Stimulated activated CD4-positive, alpha-beta T cell treated with anti-CD3 and anti-CD28 coated beads, Interleukin-1b, Interleukin-23, amount 100 ng/mL, for 1 hour (primary cell): ENCODE measurements around the gene NSUN6.

Experiments
- DNase-seq, 2 donors: peaks; one replicate each; pipeline ENCODE4 v3.0.0-alpha.2; 2020; ENCODE audit warnings: low read depth in 2 of 2

NSUN6 gene

DNA sequence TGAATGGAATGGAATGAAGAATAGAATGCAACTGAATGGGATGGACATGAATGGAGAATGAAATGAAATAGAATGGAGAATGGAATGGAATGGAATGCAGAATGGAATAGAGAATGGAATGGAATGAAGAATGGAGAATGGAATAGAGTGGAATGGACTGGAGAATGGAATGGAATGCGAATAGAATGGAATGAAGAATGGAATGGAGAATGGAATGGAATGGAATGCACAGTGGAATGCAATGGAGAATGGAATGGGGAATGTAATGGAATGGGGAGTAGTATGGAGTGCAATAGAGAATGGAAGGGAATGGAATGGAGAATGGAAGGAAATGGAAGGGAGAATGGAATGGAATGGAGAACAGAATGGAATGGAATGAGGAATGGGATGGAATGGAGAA lies 93.4 kb downstream of the NSUN6 start:
- DNase-seq: no peak

DNA sequence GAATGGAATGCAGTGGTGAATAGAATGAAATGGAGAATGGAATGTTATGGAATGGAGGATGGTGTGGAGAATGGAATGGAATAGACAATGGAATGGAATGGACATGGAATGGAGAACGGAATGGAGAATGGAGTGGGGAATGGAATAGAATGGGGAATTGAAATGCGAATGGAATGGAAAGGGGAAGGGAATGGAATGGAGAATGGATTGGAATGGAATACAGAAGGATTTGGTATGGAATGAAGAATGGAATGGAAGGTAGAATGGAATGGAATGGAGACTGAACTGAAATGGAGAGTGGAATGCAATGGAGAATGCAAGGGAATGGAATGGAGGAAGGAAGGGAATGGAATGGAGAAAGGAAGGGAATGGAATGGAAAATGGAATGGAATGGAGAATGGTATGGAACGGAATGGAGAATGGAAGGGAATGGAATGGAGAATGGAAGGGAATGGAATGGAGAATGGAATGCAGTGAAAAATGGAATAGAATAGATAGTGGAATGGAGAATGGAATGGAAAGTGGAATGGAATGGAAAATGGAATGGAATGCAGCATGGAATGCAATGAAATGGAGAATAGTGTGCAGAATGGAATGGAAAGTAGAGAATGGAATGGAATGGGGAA lies 94.8 kb downstream of the NSUN6 start:
- DNase-seq: no peak

DNA sequence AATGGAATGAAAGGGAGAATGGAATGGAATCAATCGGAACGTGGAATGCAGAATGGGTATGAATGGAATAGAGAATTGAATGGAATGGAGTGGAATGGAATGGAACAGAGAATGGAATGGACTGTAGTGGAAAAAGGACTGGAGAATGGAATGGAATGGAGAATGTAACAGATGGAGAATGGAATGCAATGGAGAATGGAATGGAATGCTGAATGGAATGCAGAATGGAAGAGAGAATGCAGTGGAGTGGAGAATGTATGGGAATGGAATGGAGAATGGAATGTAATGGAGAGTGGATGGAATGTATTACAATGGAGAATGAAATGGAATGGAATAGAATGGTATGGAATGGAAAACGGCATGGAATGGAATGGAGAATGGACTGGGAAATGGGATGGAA lies 96.9 kb downstream of the NSUN6 start:
- no peak for DNase-seq

DNA sequence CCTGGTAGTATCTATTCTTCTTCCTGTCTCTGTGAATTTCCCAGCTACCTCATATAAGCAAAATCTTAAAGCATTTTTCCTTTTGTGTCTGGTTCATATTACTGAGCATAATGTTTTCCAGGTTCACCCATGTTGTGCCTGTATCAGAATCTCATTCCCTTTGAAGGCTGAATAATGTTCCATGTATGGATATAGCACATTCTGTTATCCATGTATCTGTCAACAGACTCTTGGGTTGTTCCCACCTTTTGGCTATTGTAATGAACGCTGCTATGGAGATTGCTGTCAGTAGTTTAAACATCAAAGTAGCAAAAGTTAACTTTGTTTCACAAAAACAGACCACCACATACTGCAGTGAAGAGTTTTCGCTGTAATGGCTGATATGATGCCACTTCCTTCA lies 99.9 kb downstream of the NSUN6 start:
- no peak for DNase-seq

DNA sequence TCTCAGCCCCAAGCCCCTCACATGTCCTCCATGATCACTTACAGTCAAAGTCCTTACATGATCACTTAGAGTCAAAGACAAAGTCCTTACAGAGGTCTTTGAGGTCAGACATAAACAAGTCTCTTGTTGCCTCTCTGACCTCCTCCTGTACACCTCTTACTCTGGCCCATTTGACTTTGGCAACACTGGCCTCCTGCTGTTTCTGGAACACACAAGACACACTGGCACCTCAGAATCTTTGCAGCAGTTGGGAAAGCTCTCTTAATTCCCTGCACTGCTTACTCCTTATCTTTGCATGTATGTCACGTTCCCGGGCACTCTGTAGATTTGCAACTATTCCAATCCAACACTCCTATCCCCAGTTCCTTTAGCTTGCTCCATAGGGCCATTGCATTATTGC lies 102.3 kb downstream of the NSUN6 start:
- no peak for DNase-seq

DNA sequence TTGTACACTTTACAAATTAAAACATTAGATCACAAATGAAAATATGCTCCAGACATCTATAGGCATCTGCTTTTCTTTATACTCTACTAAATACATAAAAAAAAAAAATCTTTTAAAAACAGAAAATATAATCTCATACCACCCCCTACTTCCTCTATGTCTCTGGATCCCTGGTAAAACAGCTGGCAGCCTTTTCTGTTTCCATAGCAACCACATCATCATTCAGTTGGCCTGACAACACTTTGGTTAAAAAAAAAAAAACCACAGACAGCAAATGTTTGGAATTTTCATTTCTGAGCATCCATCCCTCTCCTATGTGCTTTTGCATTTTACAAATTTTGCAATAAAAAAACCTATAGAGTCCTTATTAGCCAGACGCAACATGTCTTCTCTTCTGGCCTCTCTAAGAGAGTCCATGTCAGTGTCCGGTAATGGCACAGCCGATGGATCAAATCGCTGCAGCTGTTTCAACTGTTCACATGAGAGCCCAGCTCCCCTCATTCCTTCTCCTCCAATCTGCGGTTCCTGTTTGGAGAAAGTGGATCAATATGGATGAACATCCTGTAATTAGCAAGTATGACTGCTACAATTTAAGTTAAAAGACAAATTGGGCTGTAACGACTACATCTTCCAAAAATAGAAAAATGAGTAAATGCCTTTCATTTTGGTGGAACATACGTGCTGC lies 105.6 kb downstream of the NSUN6 start:
- no peak for DNase-seq

DNA sequence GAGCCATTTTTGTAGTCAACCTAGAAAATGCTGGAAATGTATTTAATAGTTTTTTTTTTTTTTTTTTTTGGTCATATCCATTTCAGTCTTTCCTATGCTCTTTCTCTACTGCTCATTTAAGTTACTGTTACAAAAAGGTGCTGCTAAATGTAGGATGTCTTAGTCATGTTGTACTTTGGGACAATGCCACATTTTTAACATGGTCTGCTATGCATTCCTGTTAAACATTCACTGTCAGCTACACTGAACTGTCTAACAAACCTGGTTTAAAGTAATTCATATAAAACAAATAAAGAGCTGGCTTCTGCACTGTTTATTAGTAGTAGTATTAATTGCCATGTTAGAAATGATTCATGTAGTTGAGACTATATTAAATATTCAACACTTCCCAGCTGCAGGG lies 108.6 kb downstream of the NSUN6 start:
- DNase-seq: no peak

DNA sequence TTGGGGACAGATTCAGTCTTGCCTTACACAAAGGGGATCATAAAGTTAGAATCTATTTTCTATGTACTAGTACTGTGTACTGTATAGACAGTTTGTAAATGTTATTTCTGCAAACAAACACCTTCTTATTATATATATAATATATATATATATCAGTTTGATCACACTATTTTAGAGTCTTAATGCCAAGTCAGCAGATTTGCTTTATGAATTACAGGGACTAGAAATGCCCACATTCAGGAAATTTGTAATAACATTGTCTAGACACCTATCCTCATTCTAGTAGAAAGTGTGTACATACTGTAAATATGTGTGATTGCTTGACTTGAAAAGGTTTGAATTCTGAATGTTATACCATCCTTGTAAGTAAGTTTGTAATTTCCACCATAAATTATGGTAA lies 111.2 kb downstream of the NSUN6 start:
- DNase-seq: no peak

DNA sequence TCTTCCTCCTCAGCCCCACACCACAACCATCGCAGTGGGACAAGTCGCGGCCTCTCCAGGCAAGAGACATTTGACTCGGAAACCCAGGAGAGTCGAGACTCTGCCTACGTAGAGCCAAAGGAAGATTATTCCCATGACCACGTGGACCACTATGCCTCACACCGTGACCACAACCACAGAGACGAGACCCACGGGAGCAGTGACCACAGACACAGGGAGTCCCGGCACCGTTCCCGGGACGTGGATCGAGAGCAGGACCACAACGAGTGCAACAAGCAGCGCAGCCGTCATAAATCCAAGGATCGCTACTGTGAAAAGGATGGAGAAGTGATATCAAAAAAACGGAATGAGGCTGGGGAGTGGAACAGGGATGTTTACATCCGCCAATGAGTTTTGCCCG lies 112.1 kb downstream of the NSUN6 start:
- DNase-seq: no peak

DNA sequence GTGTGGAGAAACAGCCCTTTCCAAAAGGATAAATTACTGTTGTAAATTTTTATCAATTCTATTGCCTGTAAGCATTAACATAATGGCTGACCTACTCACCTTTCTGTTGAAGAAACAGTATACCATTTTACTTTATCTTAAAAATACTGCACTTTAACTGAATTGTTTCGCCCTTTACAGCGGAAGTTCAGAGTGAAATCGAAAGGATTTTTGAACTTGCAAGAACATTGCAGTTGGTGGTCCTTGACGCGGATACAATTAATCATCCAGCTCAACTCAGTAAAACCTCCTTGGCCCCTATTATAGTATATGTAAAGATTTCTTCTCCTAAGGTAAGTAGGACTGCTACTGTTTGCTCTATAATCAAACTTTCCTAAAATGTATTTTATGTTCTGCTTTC lies 117.5 kb downstream of the NSUN6 start:
- DNase-seq: no peak

DNA sequence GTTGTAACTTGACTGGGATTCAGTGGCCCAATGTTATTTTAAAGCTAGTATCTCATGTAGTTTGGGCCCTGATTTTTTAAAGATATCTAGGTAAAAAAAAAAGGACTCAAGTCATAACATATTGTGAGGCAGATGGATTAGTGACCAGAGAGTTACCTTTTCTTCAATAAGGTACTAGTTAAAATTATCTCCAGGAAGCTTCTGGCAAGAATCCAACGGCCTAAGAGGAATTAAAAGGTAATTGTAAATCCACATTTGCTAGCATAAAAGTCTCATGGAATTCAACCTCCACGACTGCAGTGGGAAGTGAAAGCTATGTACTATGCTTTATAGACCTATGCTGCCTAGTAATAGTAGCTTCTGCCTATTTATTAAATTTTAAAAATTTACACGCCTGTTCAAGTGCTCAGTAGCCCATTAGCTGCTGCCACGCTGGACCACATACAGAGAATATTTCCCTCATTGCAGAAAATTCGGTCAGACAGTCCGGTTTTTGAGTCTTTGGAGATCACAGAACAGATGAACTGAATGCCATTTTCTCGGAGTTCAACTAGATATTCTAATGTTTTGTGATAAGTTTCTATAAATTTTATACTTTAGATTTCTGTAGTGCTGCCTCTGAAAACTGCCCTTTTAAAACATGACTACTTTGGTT lies 118.4 kb downstream of the NSUN6 start:
- DNase-seq: no peak

DNA sequence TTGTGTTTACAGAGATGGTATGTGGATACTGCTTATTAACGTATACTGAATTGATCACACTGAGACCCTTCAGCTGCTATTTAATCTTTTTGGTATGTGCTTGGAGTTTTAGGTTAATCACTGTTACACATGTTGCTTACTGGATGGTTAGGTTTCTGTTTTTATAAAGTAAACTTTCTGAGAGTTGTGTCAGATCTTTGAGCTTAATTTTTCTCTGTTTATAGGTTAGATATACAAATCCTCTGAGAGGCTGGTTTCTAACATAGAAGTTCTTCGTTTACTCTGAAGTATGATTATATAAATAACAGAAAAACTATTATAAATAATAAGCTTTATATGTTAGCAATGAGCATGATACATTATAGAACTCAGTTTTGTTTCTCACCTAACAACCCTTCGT lies 123.1 kb downstream of the NSUN6 start:
- DNase-seq: no peak

DNA sequence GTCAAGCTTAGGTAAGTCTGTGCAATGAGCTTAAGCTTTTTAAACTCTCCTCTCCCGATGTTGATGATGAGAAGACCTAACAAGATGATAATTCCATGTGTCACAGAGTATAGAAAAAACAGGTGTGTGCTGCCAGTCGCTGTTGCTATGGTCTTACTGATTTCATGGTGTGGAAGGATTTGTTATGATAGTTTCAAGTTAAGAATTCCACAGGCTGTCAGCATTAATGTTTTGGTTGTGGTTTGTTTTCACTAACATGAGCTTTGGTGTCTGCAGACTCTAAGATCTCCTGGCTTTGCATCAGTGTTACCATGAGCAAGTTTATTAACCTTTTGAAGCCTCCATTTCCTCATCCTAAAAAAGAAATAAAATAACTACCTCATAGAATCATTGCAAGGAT lies 123.7 kb downstream of the NSUN6 start:
- DNase-seq: no peak

DNA sequence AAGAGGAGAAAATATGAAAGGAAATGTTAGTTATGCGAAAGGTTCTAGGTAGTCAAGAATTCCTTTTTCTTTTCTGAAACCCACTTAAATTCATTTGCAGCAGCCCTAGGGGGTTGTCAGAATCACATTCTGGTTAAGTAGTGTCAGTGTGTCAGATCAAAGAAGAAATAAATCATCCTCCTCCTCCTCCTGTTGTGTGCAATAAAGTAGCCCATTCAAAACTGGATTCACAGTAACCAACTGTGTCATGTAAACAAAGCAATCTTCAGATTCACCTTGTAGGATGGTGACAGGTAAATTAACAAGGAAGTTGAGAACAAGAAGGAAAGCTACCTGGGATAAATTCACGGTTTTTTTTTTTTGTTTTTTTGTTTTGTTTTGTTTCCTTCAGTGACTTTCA lies 127.5 kb downstream of the NSUN6 start:
- DNase-seq: no peak

DNA sequence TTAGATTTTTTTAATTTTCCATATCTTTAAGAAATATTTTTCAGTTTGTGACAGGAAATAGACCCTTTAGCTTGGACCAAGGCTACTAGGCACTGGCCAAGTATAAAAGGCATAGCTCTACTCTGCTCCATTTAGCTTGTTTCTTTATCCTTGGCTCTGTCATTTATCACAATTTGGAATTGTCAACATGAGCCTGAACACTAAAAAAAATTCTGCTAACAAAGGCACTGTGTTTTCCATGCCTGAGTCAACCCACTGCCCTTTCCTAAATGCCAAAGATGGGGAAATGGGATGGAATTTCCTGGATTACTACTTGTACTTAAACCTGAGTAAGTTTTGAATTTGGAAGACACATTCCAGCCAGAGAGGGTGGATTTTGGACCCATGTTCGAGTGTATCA lies 128.4 kb downstream of the NSUN6 start:
- DNase-seq: no peak

DNA sequence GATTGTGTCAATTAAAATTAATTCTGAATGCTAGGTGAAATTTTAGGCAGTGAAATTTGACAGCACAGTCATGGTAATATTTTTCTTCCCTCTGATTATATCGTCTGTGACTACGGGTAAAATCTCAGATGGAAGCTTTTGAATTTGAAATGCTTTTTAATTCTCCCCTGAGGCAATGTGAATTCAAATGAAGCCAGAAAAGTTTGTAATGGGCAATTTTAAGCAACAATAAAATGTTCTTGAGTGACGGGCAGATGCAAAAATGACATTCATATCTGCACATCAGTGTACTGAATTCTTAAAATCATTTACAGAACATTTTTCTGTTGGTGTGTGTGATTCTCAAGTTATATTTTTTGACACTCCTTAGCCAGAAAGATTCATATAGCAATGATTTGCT lies 134.5 kb downstream of the NSUN6 start:
- no peak for DNase-seq

DNA sequence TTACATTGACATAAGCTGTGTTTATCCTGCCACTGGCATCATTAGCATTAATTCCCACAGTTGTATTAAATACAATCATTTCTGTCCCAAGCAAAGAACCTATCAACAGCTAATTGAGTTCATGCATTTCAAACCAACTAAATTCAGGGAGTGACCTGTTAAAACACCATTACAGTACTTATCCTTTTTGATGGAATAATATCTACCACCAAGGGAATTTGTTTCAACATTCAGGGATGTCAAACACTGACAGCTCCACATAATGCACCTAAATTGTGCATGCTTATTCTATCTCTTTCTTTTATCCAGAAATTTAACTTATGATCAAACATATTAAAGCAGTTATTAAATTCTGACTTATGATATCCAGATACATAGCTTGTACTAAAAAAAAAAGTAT lies 136.8 kb downstream of the NSUN6 start:
- no peak for DNase-seq

DNA sequence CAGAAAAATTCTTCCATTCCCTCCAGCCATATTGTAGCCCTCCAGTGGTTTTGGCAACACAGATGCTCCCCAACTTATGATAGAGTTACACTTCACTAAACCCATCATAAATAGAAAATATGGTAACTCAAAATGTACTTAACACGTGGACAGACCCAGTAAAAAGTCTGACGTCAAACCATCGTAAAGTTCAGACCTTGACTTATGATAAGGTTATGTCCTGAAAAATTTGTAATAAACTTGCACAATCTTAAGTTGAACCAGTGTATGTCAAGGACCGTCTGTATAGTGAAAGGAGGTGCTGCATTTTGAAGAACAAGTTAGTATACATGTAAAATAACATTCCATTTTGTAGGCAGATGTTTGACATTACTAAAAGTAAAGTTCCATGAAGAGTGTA lies 142.8 kb downstream of the NSUN6 start:
- DNase-seq: no peak

DNA sequence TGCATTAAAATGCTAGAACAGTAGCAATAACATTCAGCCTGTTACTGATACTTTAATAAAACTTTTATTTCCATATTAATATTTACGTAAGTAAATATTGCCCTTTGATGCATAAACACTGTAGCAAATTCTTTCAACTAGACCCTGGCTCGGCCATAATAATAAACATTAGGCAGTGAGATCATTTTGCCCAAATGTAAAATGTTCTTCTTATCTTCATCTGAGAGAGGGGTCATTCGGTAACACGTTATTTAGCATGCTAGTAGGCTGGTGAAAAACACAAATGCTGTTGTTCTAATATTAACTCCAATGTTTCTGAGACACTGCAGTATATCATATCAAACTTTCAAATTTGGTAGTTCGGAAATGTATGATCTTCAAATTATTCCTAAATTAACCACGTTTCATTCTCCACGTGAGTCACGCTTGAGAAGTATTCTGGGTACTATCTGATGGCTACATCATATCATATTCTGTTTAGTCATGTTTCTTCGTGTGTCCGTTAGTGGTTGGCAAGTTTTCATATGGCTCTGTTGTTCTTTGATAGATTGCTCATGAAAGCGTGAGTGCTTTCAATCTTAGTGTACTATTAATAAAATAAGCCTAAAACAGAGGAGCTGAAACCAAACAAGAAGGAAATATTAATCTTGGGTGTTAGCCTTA lies 145.8 kb downstream of the NSUN6 start:
- DNase-seq: no peak

DNA sequence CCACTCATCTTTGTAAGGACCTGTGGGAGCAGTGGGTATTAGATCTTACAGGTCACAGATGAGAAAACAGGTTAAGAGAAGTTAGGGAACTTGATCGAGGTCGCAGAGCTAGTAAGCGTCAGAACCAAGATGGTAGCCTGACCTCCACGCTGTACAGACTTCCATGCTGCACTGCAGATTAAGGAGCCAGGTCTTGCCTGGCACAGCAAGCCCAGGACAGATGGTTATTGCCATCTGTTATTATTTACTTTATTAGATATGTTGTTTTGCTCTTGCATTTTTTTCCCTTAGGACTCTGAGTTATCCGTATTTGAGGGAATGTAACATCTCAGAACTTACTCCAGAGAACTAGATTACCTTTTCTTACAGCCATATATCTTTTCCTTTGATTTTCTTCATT lies 147.2 kb downstream of the NSUN6 start:
- no peak for DNase-seq

DNA sequence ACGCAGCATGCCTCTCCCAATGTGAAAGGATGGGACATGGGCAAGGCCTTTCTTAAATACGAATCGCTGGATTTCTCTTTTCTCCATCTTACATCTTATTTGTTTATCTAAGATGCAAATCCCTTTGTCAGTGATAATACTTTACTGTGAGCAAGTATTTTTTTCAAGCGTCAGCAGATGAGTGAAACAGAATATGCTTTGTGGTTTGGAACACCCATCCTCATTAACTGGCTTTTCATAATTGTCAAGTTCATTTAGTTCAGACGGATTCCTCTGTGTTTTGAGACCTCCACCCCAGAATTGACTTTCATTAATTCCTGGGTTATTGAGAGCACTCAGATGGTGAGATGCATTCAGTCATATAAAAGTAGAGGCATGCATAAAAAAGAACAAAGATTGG lies 149.8 kb downstream of the NSUN6 start:
- no peak for DNase-seq

DNA sequence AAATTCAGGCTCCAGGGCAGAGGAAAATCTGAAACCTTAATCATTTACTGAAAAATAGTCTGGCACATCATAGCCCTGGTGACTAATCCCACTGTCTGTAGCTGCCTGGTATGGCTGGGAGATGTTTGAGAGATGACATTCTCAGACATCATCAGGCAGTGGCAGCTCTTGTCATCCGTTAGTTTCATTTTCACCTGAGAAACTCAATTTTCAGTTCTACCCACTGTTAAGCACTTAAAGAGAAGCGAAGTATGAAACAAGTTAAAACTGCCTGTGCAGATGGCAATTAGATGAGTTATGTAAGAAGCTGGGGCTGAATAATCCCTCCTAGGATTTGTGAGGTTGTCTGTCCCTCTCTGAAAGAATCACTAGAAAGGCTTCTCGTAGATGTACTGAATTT lies 150.2 kb downstream of the NSUN6 start:
- DNase-seq: no peak

DNA sequence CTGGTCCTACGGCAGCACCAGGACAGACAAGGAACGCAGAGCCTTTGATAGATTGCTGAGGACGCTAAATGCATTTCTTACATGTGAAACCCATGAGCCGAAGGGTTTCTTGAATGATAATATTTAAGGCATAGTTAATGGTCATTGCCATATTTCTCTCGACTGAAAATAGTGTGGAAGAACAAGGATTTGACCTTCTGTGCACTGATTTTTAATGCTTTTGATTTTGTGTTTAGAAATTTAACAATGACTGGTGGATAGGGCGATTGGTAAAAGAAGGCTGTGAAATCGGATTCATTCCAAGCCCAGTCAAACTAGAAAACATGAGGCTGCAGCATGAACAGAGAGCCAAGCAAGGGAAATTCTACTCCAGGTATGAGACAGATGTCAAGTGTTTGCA lies 150.8 kb downstream of the NSUN6 start:
- DNase-seq: no peak
